ENCODE measurements around the gene GPRASP2.

The GPRASP2 gene

DNA sequence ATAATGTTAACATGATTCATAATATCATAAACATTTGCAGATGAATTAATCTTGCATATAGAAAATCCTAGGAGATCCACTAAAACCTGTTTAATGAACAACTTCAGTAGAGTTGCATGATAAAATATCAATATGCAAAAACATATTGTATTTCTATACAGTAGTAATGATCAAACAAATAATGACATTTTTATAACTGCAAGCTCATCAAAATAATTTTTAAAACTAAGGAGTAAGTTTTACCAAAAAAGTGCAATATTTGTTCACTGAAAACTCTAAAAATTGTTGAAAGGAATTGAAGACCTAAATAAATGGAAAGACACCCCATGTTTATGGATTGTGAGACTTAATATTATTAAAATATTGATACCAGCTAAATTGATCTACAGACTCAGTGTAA, 15.9 kb upstream of the GPRASP2 start:
- no peak overlapping the region for H3K4me3 ChIP-seq (replicated peaks; ENCODE audit: low read depth, low read length)
- no peak for DNase-seq (ENCODE audit: low read depth)
- TF ChIP-seq, protein P1, sequence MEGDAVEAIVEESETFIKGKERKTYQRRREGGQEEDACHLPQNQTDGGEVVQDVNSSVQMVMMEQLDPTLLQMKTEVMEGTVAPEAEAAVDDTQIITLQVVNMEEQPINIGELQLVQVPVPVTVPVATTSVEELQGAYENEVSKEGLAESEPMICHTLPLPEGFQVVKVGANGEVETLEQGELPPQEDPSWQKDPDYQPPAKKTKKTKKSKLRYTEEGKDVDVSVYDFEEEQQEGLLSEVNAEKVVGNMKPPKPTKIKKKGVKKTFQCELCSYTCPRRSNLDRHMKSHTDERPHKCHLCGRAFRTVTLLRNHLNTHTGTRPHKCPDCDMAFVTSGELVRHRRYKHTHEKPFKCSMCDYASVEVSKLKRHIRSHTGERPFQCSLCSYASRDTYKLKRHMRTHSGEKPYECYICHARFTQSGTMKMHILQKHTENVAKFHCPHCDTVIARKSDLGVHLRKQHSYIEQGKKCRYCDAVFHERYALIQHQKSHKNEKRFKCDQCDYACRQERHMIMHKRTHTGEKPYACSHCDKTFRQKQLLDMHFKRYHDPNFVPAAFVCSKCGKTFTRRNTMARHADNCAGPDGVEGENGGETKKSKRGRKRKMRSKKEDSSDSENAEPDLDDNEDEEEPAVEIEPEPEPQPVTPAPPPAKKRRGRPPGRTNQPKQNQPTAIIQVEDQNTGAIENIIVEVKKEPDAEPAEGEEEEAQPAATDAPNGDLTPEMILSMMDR (IDR thresholded peaks at IDR 0.05; ENCODE audit: low read length, missing control alignments) = no peak

DNA sequence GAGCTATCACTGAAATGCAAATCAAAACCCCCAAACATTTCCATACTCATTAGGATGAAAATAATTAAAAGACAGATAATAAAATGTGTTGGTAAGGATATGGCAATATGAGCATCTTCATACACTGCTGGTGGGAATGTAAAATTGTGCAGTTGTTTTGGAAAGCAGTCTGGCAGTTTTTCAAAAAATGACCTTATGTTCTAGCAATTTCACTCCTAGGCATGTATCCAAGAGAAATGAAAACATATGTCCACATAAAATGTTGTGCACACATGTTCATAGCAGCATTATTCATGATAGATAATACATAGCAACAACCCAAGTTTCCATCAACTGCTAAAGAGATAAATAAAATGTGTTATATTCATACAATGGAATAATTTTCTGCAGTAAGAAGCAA, 14.8 kb upstream of the GPRASP2 start:
- DNase-seq (ENCODE audit: low read depth) = peak; percentile 72
- TF ChIP-seq, protein P1 (IDR thresholded peaks at IDR 0.05; ENCODE audit: low read length, missing control alignments) = no peak
- H3K4me3 ChIP-seq (replicated peaks; ENCODE audit: low read depth, low read length) = no peak overlapping the region

DNA sequence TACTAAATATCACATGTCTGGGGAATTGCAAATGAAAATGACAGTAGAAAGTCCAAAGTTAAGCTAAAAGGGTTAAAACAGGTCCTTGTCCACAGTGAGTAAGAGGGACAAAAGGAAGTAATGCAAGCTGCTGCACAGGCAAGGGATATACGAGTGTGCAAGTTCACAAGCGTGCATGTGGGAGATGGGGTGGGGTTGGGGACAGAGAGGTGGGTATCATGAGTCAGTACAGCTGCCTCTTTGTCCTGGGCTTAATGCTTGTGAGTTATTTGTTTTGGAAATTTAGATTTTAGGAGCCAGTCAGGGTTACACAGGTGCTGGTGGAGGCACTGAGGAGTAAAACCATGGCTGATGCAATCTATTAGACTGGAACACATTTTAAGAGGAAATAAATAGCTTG, 3.3 kb upstream of the GPRASP2 start:
- DNase-seq (ENCODE audit: low read depth) = no peak
- H3K4me3 ChIP-seq (replicated peaks; ENCODE audit: low read depth, low read length) = no peak overlapping the region
- TF ChIP-seq, protein P1 (IDR thresholded peaks at IDR 0.05; ENCODE audit: low read length, missing control alignments) = no peak

DNA sequence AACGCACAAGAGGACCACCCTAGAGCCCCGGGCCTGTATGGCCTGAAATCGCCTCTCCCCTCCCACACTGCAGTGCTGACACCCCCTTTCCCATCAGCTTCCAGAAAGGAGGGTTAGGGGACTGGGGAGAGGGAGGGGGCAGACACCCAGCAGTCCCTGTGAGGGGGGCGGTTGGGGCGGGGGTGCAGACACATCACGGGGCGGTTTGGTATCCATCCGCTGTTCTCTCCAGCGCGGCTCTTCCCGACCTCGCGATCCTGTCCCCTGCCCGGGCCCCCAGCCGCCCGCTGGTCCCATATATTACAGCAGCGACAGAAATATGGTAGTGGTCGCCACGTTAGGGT, 404 bp upstream of the GPRASP2 start:
- H3K4me3 ChIP-seq (replicated peaks; ENCODE audit: low read depth, low read length) = peak overlapping the region; percentile 66
- no peak for DNase-seq (ENCODE audit: low read depth)
- TF ChIP-seq, protein P1 (IDR thresholded peaks at IDR 0.05; ENCODE audit: low read length, missing control alignments) = no peak

DNA sequence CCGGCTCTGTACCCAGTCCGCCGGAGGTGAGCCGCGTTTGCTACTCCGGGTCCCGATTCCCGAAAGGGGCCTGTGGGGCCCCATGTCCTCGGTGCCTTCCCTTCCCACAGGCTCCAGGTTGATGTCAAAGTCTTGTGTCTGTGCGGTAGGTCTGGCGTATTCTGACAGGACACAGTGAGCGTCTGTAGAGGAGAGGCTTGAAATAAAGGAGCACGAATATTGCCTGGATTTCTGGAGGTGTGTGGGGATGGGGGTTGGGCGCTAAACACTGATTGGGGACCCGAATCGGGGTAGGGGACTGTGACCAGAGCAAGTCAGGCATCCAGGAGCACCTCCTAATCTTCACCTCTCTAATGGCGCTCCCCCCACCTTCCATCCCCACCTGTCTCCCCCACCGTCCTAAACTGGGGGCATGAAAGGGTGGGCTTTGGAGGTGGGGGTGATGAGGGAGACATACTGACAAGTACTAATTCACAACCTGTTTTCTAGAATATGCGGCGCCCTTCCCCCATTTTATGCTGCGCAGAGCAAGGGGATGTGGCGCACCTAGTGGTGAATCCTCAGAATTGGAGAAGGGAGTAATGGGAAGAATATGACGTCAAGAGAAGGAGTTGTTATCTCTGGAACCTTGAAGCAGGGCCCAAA, 855 bp downstream of the GPRASP2 start:
- TF ChIP-seq, protein P1 (IDR thresholded peaks at IDR 0.05; ENCODE audit: low read length, missing control alignments) = peak; percentile 64
- H3K4me3 ChIP-seq (replicated peaks; ENCODE audit: low read depth, low read length) = peak overlapping the region; percentile 66
- peak; percentile 68 for DNase-seq (ENCODE audit: low read depth)

DNA sequence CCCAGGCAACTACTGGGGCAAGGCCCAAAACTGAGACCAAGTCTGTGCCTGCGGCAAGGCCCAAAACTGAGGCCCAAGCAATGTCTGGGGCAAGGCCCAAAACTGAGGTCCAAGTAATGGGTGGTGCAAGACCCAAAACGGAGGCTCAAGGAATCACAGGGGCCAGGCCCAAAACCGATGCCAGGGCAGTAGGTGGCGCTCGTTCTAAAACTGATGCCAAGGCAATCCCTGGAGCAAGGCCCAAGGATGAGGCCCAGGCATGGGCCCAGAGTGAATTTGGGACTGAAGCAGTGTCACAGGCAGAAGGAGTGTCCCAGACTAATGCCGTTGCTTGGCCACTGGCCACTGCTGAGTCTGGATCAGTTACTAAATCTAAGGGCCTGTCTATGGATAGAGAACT, 2.7 kb downstream of the GPRASP2 start:
- TF ChIP-seq, protein P1 (IDR thresholded peaks at IDR 0.05; ENCODE audit: low read length, missing control alignments) = no peak
- DNase-seq (ENCODE audit: low read depth) = no peak
- no peak overlapping the region for H3K4me3 ChIP-seq (replicated peaks; ENCODE audit: low read depth, low read length)

DNA sequence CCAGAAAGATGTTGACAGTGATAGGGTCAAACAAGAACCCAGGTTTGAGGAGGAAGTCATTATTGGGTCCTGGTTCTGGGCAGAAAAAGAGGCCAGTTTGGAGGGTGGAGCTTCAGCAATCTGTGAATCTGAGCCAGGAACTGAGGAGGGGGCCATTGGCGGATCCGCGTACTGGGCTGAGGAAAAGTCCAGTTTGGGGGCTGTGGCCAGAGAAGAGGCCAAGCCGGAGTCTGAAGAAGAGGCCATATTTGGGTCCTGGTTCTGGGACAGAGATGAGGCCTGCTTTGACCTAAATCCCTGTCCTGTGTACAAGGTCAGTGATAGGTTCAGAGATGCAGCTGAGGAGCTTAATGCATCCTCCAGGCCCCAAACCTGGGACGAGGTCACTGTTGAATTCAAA, 3.7 kb downstream of the GPRASP2 start:
- TF ChIP-seq, protein P1 (IDR thresholded peaks at IDR 0.05; ENCODE audit: low read length, missing control alignments) = no peak
- no peak overlapping the region for H3K4me3 ChIP-seq (replicated peaks; ENCODE audit: low read depth, low read length)
- no peak for DNase-seq (ENCODE audit: low read depth)

Measured in fibroblast of pulmonary artery (primary cell).